ENCODE measurements around the gene GPAM.
"Not testable (repeated sequence)": the region's sequence is repeated elsewhere in the genome, so short reads cannot be mapped to it uniquely, and the experiment has no call there.

The GPAM gene, protein sequence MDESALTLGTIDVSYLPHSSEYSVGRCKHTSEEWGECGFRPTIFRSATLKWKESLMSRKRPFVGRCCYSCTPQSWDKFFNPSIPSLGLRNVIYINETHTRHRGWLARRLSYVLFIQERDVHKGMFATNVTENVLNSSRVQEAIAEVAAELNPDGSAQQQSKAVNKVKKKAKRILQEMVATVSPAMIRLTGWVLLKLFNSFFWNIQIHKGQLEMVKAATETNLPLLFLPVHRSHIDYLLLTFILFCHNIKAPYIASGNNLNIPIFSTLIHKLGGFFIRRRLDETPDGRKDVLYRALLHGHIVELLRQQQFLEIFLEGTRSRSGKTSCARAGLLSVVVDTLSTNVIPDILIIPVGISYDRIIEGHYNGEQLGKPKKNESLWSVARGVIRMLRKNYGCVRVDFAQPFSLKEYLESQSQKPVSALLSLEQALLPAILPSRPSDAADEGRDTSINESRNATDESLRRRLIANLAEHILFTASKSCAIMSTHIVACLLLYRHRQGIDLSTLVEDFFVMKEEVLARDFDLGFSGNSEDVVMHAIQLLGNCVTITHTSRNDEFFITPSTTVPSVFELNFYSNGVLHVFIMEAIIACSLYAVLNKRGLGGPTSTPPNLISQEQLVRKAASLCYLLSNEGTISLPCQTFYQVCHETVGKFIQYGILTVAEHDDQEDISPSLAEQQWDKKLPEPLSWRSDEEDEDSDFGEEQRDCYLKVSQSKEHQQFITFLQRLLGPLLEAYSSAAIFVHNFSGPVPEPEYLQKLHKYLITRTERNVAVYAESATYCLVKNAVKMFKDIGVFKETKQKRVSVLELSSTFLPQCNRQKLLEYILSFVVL

DNA sequence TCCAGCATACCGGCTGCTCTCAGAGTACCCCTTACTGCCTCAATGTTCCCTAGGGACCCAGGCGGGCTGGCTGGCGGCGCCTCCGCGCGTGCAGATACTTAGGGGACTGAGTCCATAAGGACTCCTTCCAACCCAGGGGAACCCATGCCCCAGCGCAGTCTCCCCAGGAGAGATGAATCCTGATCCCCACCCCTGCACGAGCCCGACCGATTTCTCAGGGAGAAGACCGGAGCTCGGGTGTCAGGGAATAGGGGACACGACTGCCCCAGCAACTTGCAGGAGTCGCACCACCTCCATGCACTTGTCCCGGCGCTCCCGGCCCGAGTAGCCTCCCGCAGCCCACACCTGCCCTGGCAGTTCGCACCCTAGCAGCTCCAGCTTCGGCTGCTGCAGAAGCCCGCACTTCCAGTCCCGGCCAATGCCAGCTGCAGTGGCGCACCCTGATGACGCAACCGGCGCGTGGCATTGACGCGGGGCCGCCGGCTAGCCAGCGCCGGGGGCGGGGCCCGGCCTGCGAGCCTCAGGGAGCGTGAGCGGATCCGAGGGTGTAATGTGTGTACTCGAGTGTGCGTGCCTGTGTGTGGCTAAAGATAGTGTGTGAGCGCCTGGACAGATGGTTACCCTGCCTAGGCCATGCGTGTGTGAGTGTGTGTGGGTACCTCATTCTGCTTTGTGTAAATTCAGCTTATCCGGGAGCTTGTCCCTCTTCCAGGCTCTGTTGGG is at the start of gene GPAM:
Gene GPAM, minus strand, starts transcription at position 437 of the 723 bp plus-strand sequence. CDS start 1,981 bp downstream, outside the sequence.
- peak; percentile 66 for DNase-seq (ENCODE audit: low spot score)

DNA sequence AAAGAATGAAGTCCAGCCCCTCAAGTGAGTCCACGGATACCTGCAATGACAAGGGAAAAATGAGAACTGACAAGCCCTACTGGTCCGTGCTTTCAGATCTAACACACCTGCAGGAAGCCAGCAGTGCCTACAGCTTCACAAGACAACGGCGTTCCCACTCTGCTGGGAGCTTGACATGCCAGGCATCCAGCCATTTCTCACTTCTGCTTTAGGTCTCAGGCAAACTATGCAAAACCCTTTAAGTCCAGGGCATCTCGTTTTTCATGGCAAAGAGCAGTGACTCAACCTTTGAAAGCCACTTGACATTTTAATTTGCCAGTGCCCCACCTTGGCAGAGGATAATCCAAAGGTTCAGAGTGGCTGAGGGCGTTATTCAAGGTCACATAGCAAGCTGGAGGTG is 49.1 kb upstream of the GPAM start:
- no peak for DNase-seq (ENCODE audit: low spot score)

DNA sequence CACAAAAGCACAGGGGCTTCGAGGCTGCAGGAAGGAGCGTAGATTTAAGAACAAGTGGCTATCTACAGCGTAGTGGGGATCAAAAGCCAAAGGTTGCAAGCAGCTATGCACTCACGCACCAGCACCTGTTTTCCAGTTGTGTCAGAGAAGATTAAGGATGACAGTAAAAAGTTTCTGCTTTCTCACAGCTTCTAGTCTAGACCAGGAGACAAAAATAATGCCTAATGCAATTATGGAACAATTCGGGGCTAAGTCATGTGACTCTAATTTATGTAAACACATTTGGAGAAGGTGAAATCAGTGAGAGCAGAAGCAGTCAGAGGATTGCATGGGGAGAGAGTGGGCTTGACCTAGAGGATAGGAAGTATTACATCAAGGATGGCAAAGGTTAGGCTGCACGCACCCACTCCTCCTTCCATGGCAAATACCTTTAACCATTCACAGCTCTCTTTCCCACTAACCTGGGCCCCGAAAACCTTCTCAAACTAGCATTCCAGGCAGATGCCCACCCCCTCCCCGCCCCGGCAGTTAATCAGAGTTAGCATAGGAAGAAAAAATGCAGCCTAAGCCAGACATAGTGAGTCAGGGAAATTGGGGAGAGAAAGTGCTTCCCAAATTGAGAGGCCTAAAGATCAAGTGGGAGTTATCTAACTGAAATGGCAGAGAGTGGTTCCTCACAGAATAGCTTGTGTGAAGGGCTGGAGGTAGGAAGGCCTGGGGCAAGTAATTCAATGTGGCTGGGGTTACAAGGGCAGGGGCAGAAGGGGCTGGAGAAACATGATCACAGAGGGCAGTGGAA is 48.2 kb upstream of the GPAM start:
- no peak for DNase-seq (ENCODE audit: low spot score)

DNA sequence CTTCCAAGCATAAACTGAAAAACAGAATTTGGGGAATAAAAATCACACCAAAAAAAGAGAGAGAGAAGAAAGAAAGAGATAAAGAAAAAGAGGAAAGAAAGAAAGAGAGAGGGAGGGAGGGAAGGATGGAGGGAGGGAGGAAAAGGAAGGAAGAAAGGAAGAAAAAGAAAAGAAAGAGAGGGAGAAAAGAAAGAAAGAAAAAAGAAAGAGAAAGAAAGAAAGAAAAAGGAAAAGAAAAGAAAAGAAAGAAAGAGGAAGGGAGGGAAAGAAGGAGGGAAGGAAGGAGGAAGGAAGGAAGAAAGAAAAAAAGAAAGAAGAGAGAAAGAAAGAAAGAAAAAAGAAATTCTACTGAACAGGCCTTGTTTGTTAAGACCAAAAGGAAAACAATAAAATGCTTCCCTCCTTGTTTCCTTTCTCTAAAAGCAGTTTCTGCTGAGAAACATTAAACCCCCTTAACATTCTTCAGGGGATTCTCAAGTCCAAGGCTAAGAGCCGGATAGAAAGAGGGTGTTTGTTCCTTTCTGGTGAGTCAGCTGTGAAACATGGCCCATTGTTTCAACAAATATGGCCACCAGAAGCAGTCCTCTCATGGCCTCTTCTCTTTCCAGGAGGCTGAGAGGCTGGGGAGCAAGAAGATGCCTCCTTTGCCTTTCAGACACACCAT is 46.9 kb upstream of the GPAM start:
- peak; percentile 32 for DNase-seq (ENCODE audit: low spot score)

DNA sequence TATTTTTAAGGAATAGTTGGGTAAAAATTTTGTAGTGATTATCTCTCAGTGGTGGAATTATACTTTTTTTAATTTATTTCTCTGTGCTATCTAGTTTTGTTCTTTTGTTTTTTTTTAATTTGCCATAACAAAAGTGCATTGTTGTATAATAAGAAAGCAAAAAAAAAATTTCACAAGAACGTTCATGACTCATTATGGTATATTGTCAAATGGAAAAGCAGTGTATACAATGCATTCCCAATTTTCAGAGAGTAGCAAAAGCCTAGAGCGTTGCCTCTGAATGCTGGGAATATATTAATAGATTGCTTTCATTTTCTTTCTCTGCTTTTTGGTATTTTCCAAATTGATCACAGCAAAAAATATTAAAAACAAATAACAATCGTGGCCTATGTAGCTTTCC is 46.3 kb upstream of the GPAM start:
- no peak for DNase-seq (ENCODE audit: low spot score)

DNA sequence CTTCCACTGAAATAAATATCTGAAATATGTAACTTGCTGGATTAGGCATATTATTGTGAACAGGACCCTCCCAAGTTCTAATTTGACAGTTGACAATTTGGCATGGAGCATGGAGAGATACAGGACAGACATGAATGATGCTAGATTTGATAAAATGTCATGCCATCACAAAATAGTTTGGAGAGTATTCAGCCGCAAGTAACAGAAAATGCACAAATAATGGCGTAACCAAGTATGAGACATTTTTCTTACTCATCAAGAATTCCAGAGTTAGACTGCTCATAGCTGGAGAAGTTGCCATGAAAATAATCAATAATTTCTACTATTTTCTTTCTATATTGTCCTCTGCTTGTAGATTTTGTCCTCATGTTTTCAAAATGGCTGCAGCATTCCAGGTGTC is 45.5 kb upstream of the GPAM start:
- DNase-seq (ENCODE audit: low spot score) = no peak

DNA sequence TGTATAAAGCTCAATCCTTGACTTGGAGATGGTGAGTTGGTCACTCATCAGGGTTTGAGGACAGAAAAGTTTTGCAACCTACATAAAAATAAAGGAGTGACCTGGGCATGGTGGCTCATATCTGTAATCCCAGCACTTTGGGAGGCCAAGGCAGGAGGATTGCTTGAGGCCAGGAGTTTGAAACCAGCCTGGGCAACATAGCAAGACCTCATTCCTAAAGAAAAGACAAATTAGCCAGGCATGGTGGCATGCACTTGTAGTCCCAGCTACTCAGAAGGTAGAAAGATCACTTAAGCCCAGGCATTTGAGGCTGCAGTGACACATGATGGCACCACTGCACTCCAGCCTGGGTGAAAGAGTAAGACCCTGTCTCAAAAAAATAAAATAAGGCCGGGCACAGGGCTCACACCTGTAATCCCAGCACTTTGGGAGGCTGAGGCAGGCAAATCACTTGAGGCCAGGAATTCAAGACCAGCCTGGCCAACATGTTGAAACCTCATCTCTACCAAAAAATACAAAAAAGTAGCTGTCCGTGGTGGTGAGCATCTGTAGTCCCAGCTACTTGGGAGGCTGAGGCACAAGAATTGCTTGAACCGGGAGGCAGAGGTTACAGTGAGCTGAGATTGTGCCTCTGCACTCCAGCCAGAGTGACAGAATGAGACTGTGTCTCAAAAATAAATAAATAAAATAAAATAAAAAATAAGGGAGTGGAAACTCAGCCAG is 45.0 kb upstream of the GPAM start:
- not testable (repeated sequence) for DNase-seq (ENCODE audit: low spot score)

DNA sequence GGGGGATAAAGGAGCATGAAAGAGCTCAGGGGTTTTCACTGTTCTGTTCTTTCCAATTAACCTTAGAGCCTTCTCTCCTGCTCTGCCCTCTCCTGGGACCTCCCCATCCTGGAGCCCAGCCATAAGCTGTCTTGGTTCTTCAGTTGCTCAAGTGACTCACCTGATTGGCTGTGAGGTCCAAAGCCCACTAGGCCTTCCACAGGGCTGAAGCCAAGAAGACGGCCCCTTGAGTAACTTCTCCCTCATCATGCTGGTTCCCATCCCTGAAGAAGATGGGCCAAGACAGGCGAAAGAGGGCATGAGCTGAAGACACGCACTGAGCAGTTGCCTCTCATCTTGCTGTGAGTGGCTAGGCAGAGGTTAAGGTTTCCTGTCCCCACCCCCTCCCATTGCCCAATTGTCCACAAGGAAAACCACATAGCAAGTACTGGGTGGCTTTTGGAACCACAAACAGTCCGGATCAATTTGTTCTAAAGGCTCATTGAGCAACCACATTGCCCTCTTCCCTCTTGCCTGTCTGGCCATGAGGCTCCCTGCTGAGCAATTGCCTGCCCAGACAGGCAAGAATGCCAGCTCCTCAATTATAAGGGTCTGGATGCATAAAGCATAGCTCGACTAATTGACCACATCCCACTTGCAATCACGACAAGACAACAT is 43.9 kb upstream of the GPAM start:
- no peak for DNase-seq (ENCODE audit: low spot score)

DNA sequence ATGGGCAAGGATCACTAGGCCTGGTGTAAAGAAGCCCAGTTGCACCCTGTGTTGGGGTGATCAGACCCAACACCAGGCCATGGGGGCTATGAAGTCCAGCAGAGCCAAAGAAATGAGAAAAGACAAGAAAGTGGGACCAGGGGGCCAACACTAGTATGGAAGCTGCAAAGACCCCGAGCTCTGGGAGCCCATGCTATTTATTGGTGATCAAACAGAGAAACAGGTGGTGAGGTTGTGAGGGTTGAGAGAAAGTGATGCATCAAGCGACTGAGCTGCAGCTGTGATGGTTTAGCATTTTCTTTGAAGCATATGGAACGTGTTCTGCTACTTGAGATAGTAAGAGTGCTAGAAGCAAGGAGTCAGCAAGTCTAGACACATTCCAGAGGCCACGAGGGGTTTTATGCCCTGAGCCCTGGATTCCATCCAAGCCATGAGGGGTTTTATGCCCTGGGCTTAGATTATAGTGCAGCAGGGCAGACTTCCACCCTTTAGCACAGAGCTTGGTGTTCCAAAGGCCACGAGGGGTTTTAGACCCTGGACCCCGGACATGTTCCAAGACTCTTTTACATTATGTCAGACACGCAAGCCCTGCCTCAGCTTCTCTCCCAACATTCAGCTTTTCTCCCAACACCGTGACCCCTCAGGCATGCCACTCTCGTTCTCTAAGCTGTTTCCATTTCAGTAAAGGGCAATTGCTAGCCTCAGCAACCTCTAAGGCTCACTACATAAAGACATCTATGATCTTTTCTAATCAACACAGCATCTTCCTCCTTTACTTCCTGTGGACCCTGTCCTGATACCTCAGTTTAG is 43.1 kb upstream of the GPAM start:
- no peak for DNase-seq (ENCODE audit: low spot score)

DNA sequence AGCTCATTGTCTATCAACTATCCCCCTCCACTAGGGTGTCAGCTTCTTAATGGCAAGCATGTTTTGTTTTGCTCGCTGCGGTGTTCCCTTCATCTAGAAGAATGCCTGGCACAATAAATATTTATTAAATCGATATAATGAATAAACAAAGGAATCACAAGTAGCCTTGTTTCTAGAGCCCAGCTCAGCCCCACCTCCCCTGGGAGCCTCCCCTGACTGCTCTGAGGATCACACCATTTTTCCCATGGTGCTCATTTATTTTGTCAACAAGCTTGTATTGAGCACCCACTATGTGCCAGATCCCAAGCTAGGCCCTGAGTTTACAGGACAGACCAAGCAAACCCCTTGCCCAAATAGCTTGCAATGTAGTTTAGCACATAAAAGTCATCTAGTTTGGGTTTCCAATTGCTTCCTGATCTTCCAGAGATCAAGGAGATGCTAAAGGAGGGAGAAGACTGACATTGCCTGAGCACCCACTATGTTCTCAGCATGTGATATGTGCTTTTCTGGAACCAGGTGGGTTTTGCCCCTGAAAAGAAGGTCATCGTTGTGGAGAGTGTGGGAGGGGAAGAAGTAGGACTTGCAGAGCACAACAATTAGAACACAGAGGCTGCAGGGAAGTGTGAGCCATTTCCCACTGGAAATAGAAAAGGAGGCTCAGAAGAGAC is 42.3 kb upstream of the GPAM start:
- DNase-seq (ENCODE audit: low spot score) = no peak

DNA sequence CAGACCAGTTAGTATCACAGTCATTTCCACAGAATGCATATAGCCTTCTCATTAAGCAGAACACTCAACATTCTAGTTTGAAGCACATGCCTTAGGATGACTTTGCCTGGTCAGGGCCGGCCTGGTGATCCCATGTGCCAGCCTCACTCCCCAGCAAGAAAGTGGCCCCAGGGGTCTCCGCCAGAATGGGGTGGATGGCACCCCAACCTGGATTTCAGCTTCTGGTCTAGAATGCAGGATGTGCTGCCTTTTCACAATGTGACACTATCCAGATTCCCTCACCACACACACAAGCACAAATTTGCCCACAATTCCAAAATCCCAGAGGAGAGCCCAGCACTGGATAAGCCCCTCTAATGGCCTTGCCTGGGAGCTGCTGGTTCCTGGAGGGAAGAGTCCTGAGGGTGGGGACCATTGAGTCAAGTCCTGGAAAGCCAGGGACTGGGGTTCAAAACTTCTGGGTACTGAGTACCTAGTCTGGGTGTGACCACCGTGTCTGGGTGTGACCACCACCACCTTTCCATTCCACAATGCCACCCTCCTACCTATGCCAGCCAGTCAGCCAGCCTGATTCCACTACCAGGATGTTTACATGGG is 41.5 kb upstream of the GPAM start:
- DNase-seq (ENCODE audit: low spot score) = no peak

DNA sequence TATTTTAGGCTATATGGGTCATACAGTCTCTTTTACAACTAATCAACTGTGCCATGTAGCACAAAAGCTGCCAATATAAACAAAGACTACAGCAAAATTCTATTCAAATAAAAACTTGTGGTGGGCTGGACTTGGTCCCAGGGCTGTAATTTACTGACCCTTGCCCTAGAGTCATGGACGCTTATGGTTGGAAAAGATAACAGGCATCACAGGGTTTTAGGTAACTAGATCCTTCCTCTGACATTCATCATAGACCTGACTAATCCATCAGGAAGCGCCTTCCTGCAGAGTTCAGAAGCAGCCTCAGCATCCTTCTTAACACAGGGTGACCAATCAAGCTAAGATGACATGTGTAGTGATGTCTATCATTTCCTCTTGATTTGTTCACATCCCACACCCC is 40.2 kb upstream of the GPAM start:
- DNase-seq (ENCODE audit: low spot score) = no peak

DNA sequence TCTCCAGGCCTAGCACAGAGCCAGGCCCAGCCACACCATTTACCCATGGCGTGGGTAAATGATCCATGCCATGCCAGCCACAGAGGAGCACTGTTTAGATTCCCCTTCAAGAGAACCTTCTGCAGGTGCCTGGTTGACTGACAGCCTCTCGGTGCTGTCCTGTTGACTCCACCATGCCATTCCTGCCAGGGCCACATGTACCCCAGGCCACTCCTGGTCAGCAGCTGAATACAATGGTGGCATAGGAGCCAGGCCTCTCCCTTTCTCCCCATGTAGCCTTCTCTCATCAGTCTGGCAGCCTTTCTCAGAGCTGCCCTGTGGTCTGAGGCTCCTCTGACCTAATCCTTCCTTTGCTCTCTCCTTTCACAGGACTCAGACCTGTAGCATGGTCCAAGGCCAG is 39.2 kb upstream of the GPAM start:
- DNase-seq (ENCODE audit: low spot score) = no peak

DNA sequence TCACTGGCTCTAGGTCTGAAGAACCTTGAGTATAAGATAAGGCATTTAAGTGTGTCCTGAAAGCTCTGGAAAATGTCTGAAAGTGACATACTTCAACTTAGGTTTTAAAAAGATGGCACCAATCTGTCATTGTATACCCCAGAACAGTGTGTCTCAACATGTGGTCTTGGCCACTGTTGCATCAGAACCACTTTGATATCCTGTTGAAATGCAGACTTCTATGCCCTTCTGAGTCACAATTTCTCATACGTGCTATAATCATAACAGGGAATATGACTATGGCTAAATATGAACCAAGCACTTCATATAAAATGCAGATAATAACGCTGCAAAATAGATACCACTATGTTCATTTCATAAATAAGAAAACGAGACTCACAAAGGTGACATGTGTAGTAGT is 38.0 kb upstream of the GPAM start:
- no peak for DNase-seq (ENCODE audit: low spot score)

DNA sequence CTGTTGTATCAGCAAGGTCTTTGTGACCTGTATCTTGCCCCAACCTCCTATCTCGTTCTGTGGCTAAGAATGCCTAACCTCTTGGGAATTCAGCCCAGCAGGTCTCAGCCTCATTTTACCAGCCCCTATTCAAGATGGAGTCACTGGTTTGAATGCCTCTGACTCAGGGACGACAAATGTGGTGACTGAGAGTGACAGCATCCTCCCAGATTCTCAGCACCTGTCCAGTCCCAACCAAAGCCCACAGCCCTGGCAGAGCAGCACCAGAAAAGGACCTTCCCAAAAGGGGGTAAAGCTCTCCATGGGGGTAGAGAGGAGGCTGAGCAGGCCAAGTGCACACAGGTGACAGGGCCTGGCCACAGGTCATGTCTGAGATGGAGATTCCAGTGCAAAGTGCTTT is 35.4 kb upstream of the GPAM start:
- no peak for DNase-seq (ENCODE audit: low spot score)

DNA sequence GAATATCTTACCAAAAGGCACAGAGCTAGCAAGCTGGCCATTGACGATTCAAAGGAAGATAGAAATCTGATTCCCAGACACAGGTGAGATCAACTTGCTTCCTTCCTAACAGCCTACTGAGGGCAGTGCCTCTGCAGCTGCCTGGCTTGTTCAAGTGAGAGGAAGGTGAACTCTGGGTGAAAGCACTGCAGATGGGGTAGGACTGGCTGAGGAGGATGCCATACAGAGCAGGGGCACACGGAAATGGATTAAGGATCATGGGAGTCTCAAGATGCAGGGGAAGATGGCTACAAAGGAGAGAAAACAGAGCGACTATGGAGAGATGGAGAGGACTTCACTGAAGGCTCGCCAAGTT is 34.4 kb upstream of the GPAM start:
- DNase-seq (ENCODE audit: low spot score) = no peak

DNA sequence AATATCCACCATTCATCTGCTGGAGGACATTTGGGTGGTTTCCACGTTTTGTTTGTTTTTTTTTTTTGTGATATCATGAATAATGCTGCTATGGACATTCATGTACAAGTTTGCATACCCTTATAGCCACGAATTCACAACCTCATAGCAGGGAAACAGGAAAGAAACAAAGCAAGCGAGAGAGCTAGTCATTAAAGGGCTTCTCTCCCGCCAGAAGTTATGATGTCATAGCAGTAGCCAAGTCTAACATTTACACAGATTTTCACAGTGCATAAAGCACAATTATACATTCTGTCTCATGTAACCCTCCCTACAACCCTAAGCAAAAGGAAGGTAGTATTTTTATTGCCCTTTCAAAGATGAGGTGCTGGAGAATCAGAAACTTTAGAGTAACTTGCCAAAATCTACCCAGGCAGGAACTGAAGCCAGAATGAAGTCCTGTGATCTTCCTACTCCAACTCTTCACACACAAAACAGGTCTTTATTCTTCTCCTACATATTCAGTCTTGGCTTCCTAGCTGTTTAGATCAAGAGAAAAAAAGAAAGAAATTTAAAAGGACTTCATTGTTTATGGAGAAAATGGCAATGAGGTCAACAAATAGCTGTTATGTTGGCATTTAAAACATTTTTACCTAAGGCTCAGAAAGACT is 33.9 kb upstream of the GPAM start:
- peak; percentile 60 for DNase-seq (ENCODE audit: low spot score)

DNA sequence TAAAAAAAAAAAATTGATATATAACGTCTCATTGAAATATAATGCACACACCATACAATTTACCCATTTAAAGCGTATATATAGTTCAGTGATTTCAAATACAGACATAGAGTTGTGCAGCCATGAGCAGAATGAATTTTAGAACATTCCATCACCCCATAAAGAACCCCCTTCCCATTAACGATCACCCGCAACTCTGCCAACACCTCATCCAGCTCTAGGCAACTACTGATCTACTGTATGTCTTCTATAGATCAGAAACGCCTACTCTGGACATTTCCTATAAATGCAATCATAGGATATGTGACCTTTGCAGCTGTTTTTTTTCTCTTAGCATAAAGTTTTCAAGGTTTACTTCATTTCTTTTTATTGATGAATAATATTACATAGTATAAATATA is 33.4 kb upstream of the GPAM start:
- DNase-seq (ENCODE audit: low spot score) = no peak
